H9 (cell line): ENCODE results near the gene RGS6. TPM values are rescaled to one million over a fixed set of nuclear protein-coding genes. Genes with fewer than 3 reads are reported as not detected.

Experiments used
- DNase-seq: peaks from one replicate; pipeline ENCODE4 v3.0.0-alpha.2; 2017
- H2AFZ ChIP-seq: one replicate; pipeline ENCODE4 v1.6.1; 2013; ENCODE audit warnings: mild to moderate bottlenecking, low read length, control low read depth, moderate library complexity
- H2AK5ac ChIP-seq: 2 replicates; pipeline ENCODE4 v1.6.1; 2013; ENCODE audit warnings: low read length, control low read depth, mixed read lengths; ENCODE audit not compliant: insufficient read length
- H2BK120ac ChIP-seq: one replicate; pipeline ENCODE4 v1.6.1; 2013; ENCODE audit warnings: low read depth, mild to moderate bottlenecking, low read length, control low read depth, inconsistent platforms; ENCODE audit not compliant: poor library complexity, severe bottlenecking
- H2BK12ac ChIP-seq: 2 replicates; pipeline ENCODE4 v1.6.1; 2013; ENCODE audit warnings: low read length, control low read depth, mixed read lengths, low read depth; ENCODE audit not compliant: insufficient read length
- H2BK15ac ChIP-seq: 2 replicates; pipeline ENCODE4 v1.6.1; 2013; ENCODE audit warnings: low read depth, low read length, control low read depth
- H2BK20ac ChIP-seq: one replicate; pipeline ENCODE4 v1.6.1; 2013; ENCODE audit warnings: low read depth, mild to moderate bottlenecking, low read length, control low read depth, inconsistent platforms; ENCODE audit not compliant: poor library complexity, severe bottlenecking
- H2BK5ac ChIP-seq: 2 replicates; pipeline ENCODE4 v1.6.1; 2013; ENCODE audit warnings: low read length, control low read depth, mixed read lengths; ENCODE audit not compliant: insufficient read length
- H3K14ac ChIP-seq: 2 replicates; pipeline ENCODE4 v1.6.1; 2013; ENCODE audit warnings: low read length, control low read depth; ENCODE audit not compliant: insufficient read depth
- H3K18ac ChIP-seq: 2 replicates; pipeline ENCODE4 v1.6.1; 2013; ENCODE audit warnings: low read depth, mild to moderate bottlenecking, mixed read lengths, low read length, control low read depth; ENCODE audit not compliant: insufficient read length
- H3K23ac ChIP-seq: 2 replicates; pipeline ENCODE4 v1.6.1; 2013; ENCODE audit warnings: low read length, control low read depth, mixed read lengths, low read depth; ENCODE audit not compliant: insufficient read length
- H3K23me2 ChIP-seq: 2 replicates; pipeline ENCODE4 v1.6.1; 2013; ENCODE audit warnings: low read depth, mild to moderate bottlenecking, mixed read lengths, low read length, control low read depth; ENCODE audit not compliant: insufficient read length, poor library complexity, severe bottlenecking
- H3K27ac ChIP-seq: 2 replicates; pipeline ENCODE4 v1.5.1; 2013; ENCODE audit warnings: low read length, control low read depth, mixed read lengths, low read depth; ENCODE audit not compliant: insufficient read length
- H3K27me3 ChIP-seq: 2 replicates; pipeline ENCODE4 v1.6.1; 2013; ENCODE audit warnings: low read length, control low read depth, inconsistent platforms; ENCODE audit not compliant: insufficient read depth
- H3K4ac ChIP-seq: 2 replicates; pipeline ENCODE4 v1.6.1; 2013; ENCODE audit warnings: low read depth, mild to moderate bottlenecking, control low read depth, inconsistent platforms, low read length, moderate library complexity
- H3K4me1 ChIP-seq: 2 replicates; pipeline ENCODE4 v1.6.1; 2013; ENCODE audit warnings: low read length, control low read depth, inconsistent platforms; ENCODE audit not compliant: insufficient read depth
- H3K4me2 ChIP-seq: 2 replicates; pipeline ENCODE4 v1.6.1; 2013; ENCODE audit warnings: low read length, control low read depth, mixed read lengths; ENCODE audit not compliant: insufficient read length, insufficient read depth
- H3K56ac ChIP-seq: 2 replicates; pipeline ENCODE4 v1.6.1; 2013; ENCODE audit warnings: low read depth, mild to moderate bottlenecking, mixed read lengths, low read length, control low read depth; ENCODE audit not compliant: insufficient read length
- H3K79me1 ChIP-seq: 2 replicates; pipeline ENCODE4 v1.6.1; 2013; ENCODE audit warnings: low read depth, mild to moderate bottlenecking, moderate library complexity, low read length, control low read depth, inconsistent platforms; ENCODE audit not compliant: insufficient read depth, poor library complexity, severe bottlenecking
- H3K79me2 ChIP-seq: 2 replicates; pipeline ENCODE4 v1.6.1; 2013; ENCODE audit warnings: low read length, control low read depth, inconsistent platforms; ENCODE audit not compliant: insufficient read depth
- H3K9ac ChIP-seq: 2 replicates; pipeline ENCODE4 v1.6.1; 2013; ENCODE audit warnings: low read length, control low read depth, mixed read lengths; ENCODE audit not compliant: insufficient read length; ENCODE audit errors: extremely low read depth
- H3K9me3 ChIP-seq: one replicate; pipeline ENCODE4 v1.6.1; 2013; ENCODE audit warnings: low read depth, low read length, inconsistent platforms; ENCODE audit not compliant: control insufficient read depth
- H3T11ph ChIP-seq: one replicate; pipeline ENCODE4 v1.6.1; 2013; ENCODE audit warnings: mild to moderate bottlenecking, low read length, control low read depth, inconsistent platforms
- H4K20me1 ChIP-seq: one replicate; pipeline ENCODE4 v1.6.1; 2013; ENCODE audit not compliant: control insufficient read depth, insufficient read length, insufficient read depth
- H4K5ac ChIP-seq: 2 replicates; pipeline ENCODE4 v1.6.1; 2013; ENCODE audit warnings: low read depth, mild to moderate bottlenecking, mixed read lengths, low read length, control low read depth; ENCODE audit not compliant: insufficient read length
- H4K8ac ChIP-seq: replicated peaks from 2 replicates; pipeline ENCODE4 v1.6.1; 2013; ENCODE audit warnings: low read length, control low read depth, mixed read lengths, low read depth; ENCODE audit not compliant: insufficient read length
- H4K91ac ChIP-seq: 2 replicates; pipeline ENCODE4 v1.6.1; 2013; ENCODE audit warnings: low read depth, mild to moderate bottlenecking, moderate library complexity, mixed read lengths, low read length, control low read depth; ENCODE audit not compliant: insufficient read length
- H3K27ac Mint-ChIP-seq, 3 experiments: 2 replicates in 2 of 3; 3 replicates in 1 of 3; pipeline ENCODE4 v1.8.0; 2020 to 2021; ENCODE audit warnings: mixed read lengths in 3 of 3, mild to moderate bottlenecking in 1 of 3, moderate library complexity in 1 of 3
- H3K27me3 Mint-ChIP-seq: 2 replicates; pipeline ENCODE4 v1.8.0; 2021; ENCODE audit warnings: low read depth, mild to moderate bottlenecking, moderate library complexity, mixed read lengths
- H3K36me3 Mint-ChIP-seq, 3 experiments: 2 replicates in 2 of 3; 3 replicates in 1 of 3; pipeline ENCODE4 v1.8.0; 2020 to 2021; ENCODE audit warnings: low read depth in 3 of 3, mixed read lengths in 3 of 3; ENCODE audit not compliant: insufficient read depth in 1 of 3
- H3K4me1 Mint-ChIP-seq, 2 experiments: 2 replicates each; pipeline ENCODE4 v1.8.0; 2020; ENCODE audit warnings: mixed read lengths in 2 of 2
- H3K4me3 Mint-ChIP-seq, 2 experiments: 2 replicates in 1 of 2; 3 replicates in 1 of 2; pipeline ENCODE4 v1.8.0; 2020 to 2021; ENCODE audit warnings: mild to moderate bottlenecking in 2 of 2, mixed read lengths in 2 of 2, moderate library complexity in 1 of 2
- H3K9me3 Mint-ChIP-seq, 2 experiments: 2 replicates in 1 of 2; 3 replicates in 1 of 2; pipeline ENCODE4 v1.8.0; 2020; ENCODE audit warnings: mild to moderate bottlenecking in 2 of 2, mixed read lengths in 2 of 2, moderate library complexity in 1 of 2
- CTCF ChIP-seq: fragments of 200-600 bp; sonication (generic); conservative IDR thresholded peaks from 3 replicates; pipeline ENCODE4 v1.8.0; 2021; ENCODE audit warnings: antibody characterized with exemption, mild to moderate bottlenecking
- WGBS: extraction: QIAGEN DNeasy Blood & Tissue Kit; methylation state at CpG from one replicate; pipeline ENCODE4 v1.1.7; 2013; ENCODE audit warnings: missing lambda C conversion rate, low lambda C conversion rate, mixed read lengths; ENCODE audit not compliant: insufficient read length; ENCODE audit errors: extremely low coverage; 5-methylcytosine and 5-hydroxymethylcytosine counted together
- total RNA-seq: library from RNA; stranded (reverse); gene quantifications from 2 replicates; pipeline ENCODE4 v1.2.1, GENCODE V29; 2021

Gene RGS6
- total RNA-seq, 1 experiment from 2014 or later, result 3.0 TPM

- no peak overlapping the region for H2AFZ ChIP-seq
- H3K56ac ChIP-seq, result no peak overlapping the region
- H3K4me1 ChIP-seq, result no peaks in the 10 kb centered on the region
- no peak overlapping the region for H2BK15ac ChIP-seq
- no peak overlapping the region for H2BK120ac ChIP-seq
- no peak overlapping the region for H3K23ac ChIP-seq
- H3K79me1 ChIP-seq, result no peaks in the 10 kb centered on the region
- Mint-ChIP-seq H3K36me3 (no peaks in the 10 kb centered on the region), H3K4me1 (peaks cover 0 to 2% of the 10 kb centered on the region in 2 experiments; a peak in 1 of 4 replicates), H3K27ac (no peak overlapping the region), H3K9me3 (no peaks in the 10 kb centered on the region), H3K27me3 (peaks cover 4% of the 10 kb centered on the region; the same call in 1 of the 2 replicates), H3K4me3 (no peak overlapping the region)
- TF ChIP-seq CTCF, result no peak
- no peak overlapping the region for H3T11ph ChIP-seq
- H4K8ac ChIP-seq, result no peak overlapping the region
- H3K14ac ChIP-seq, result no peak overlapping the region; the same call in 1 of the 2 replicates
- WGBS, result no CpG with 5 or more reads among the region's 5 CpGs
- no peak overlapping the region for H3K4me2 ChIP-seq
- H3K23me2 ChIP-seq, result no peaks in the 10 kb centered on the region
- H3K27me3 ChIP-seq, result no peaks in the 10 kb centered on the region
- no peaks in the 10 kb centered on the region for H3K9me3 ChIP-seq
- no peak overlapping the region for H4K91ac ChIP-seq
- no peak for DNase-seq
- no peak overlapping the region for H3K18ac ChIP-seq
- no peak overlapping the region for H3K27ac ChIP-seq
- no peaks in the 10 kb centered on the region for H3K79me2 ChIP-seq
- no peak overlapping the region for H2AK5ac ChIP-seq
- no peak overlapping the region for H3K9ac ChIP-seq
- no peak overlapping the region for H2BK5ac ChIP-seq
- H4K20me1 ChIP-seq, result no peaks in the 10 kb centered on the region
- H3K4ac ChIP-seq, result no peak overlapping the region
- H2BK12ac ChIP-seq, result no peak overlapping the region
- no peak overlapping the region for H4K5ac ChIP-seq
- no peak overlapping the region for H2BK20ac ChIP-seq
Observed at GRCh38 chr14:72565149-72565559, 632.9 kb downstream of the RGS6 start.
